HEK293 (cell line): ENCODE data around the gene STYK1.

Experiments
- CTCF ChIA-PET: fragments of 350-600 bp; formaldehyde crosslinking; extraction: SDS; loops from one replicate; lab custom pipeline; 2021; ENCODE audit warnings: antibody characterized with exemption; lab: Yijun Ruan, JAX
- POLR2A ChIA-PET: fragments of 300-600 bp; formaldehyde crosslinking; extraction: SDS; loops from one replicate; lab custom pipeline; 2020; ENCODE audit warnings: antibody characterized with exemption, inconsistent platforms; lab: Yijun Ruan, JAX
- H3K27ac ChIP-seq: fragments of 200-500 bp; sonication (Bioruptor generic); 2 replicates; pipeline ENCODE4 v1.5.1; 2014; ENCODE audit warnings: low read depth, low read length, control low read depth, inconsistent platforms; ENCODE audit errors: extremely low read depth
- H3K36me3 ChIP-seq, 2 experiments: fragments of 200-500 bp in 1 of 2; sonication (Bioruptor generic) in 1 of 2; 1 replicate in 1 of 2; 2 replicates in 1 of 2; pipeline ENCODE4 v1.5.1; 2014 to 2017; ENCODE audit warnings: inconsistent platforms in 2 of 2, low read length in 2 of 2; ENCODE audit not compliant: control insufficient read depth in 2 of 2, insufficient read depth in 1 of 2
- H3K4me1 ChIP-seq: fragments of 200-500 bp; sonication (Bioruptor generic); 2 replicates; pipeline ENCODE4 v1.5.1; 2014; ENCODE audit warnings: mild to moderate bottlenecking, low read length, inconsistent platforms; ENCODE audit not compliant: control insufficient read depth, insufficient read depth
- H3K4me3 ChIP-seq: 2 replicates; pipeline ENCODE4 v1.5.1; 2011; ENCODE audit warnings: low read depth, mild to moderate bottlenecking, control low read depth, low read length, moderate library complexity
- H3K9me3 ChIP-seq: fragments of 200-500 bp; sonication (Bioruptor generic); 2 replicates; pipeline ENCODE4 v1.5.1; 2014; ENCODE audit warnings: low read depth, low read length, inconsistent platforms; ENCODE audit not compliant: control insufficient read depth, insufficient read depth
- FEZF1 ChIP-seq: fragments of 450-650 bp; formaldehyde crosslinking; IDR thresholded peaks from 2 replicates; pipeline ENCODE4 v1.5.1; 2016; ENCODE audit warnings: missing biosample characterization, missing genetic modification characterization
- KLF16 ChIP-seq: fragments of 450-650 bp; formaldehyde crosslinking; IDR thresholded peaks from 2 replicates; pipeline ENCODE4 v1.5.1; 2017; ENCODE audit warnings: missing biosample characterization, missing genetic modification characterization
- KLF17 ChIP-seq: fragments of 450-650 bp; formaldehyde crosslinking; IDR thresholded peaks from 2 replicates; pipeline ENCODE4 v1.5.1; 2016; ENCODE audit warnings: missing biosample characterization, missing genetic modification characterization
- YY1 ChIP-seq: fragments of 450-650 bp; formaldehyde crosslinking; IDR thresholded peaks from 2 replicates; pipeline ENCODE4 v1.5.1; 2018; ENCODE audit warnings: missing biosample characterization, missing genetic modification characterization
- ZBTB17 ChIP-seq: fragments of 450-650 bp; formaldehyde crosslinking; IDR thresholded peaks from 2 replicates; pipeline ENCODE4 v1.5.1; 2016; ENCODE audit warnings: missing biosample characterization, missing genetic modification characterization
- ZEB2 ChIP-seq: fragments of 450-650 bp; formaldehyde crosslinking; IDR thresholded peaks from 2 replicates; pipeline ENCODE4 v1.5.1; 2016; ENCODE audit warnings: missing biosample characterization, missing genetic modification characterization
- ZIC2 ChIP-seq: fragments of 450-650 bp; formaldehyde crosslinking; IDR thresholded peaks from 2 replicates; pipeline ENCODE4 v1.5.1; 2016; ENCODE audit warnings: missing biosample characterization, missing genetic modification characterization
- ZNF10 ChIP-seq: fragments of 450-650 bp; formaldehyde crosslinking; IDR thresholded peaks from 2 replicates; pipeline ENCODE4 v1.5.1; 2017; ENCODE audit warnings: missing biosample characterization, missing genetic modification characterization
- ZNF146 ChIP-seq: fragments of 450-650 bp; formaldehyde crosslinking; IDR thresholded peaks from 2 replicates; pipeline ENCODE4 v1.5.1; 2016; ENCODE audit warnings: missing biosample characterization, missing genetic modification characterization
- ZNF169 ChIP-seq: fragments of 450-650 bp; formaldehyde crosslinking; IDR thresholded peaks from 2 replicates; pipeline ENCODE4 v1.5.1; 2016; ENCODE audit warnings: missing biosample characterization, missing genetic modification characterization
- ZNF19 ChIP-seq: fragments of 450-650 bp; formaldehyde crosslinking; IDR thresholded peaks from 2 replicates; pipeline ENCODE4; 2016; ENCODE audit warnings: missing biosample characterization, missing genetic modification characterization, low read depth
- ZNF202 ChIP-seq: fragments of 450-650 bp; formaldehyde crosslinking; IDR thresholded peaks from 2 replicates; pipeline ENCODE4 v1.5.1; 2016; ENCODE audit warnings: missing biosample characterization, missing genetic modification characterization, borderline replicate concordance
- ZNF366 ChIP-seq: fragments of 450-650 bp; formaldehyde crosslinking; conservative IDR thresholded peaks from 2 replicates; pipeline ENCODE4 v1.5.1; 2016; ENCODE audit warnings: missing biosample characterization, missing genetic modification characterization
- ZNF404 ChIP-seq: fragments of 450-650 bp; formaldehyde crosslinking; IDR thresholded peaks from 2 replicates; pipeline ENCODE4 v1.5.1; 2017; ENCODE audit warnings: missing biosample characterization, missing genetic modification characterization
- ZNF513 ChIP-seq: fragments of 450-650 bp; IDR thresholded peaks from 2 replicates; pipeline ENCODE4 v1.5.1; 2018; ENCODE audit warnings: missing biosample characterization, missing genetic modification characterization
- ZNF544 ChIP-seq: fragments of 450-650 bp; formaldehyde crosslinking; IDR thresholded peaks from 2 replicates; pipeline ENCODE4 v1.5.0; 2017; ENCODE audit warnings: missing biosample characterization, missing genetic modification characterization
- ZNF558 ChIP-seq: fragments of 450-650 bp; formaldehyde crosslinking; IDR thresholded peaks from 2 replicates; pipeline ENCODE4 v1.5.1; 2016; ENCODE audit warnings: missing biosample characterization, missing genetic modification characterization
- ZNF600 ChIP-seq: fragments of 450-650 bp; formaldehyde crosslinking; IDR thresholded peaks from 2 replicates; pipeline ENCODE4 v1.5.1; 2016; ENCODE audit warnings: missing biosample characterization, missing genetic modification characterization
- ZNF670 ChIP-seq: fragments of 450-650 bp; formaldehyde crosslinking; IDR thresholded peaks from 2 replicates; pipeline ENCODE4 v1.5.1; 2016; ENCODE audit warnings: missing biosample characterization, missing genetic modification characterization, low read depth
- ZNF837 ChIP-seq: fragments of 450-650 bp; formaldehyde crosslinking; IDR thresholded peaks from 2 replicates; pipeline ENCODE4 v1.5.1; 2016; ENCODE audit warnings: missing biosample characterization, missing genetic modification characterization
- TF ChIP-seq, protein P1 (sequence below): fragments of 450-650 bp; formaldehyde crosslinking; IDR thresholded peaks from 2 replicates; pipeline ENCODE4 v1.5.1; 2016; ENCODE audit warnings: missing biosample characterization, missing genetic modification characterization
- TF ChIP-seq, protein P2 (sequence below): fragments of 450-650 bp; formaldehyde crosslinking; optimal IDR thresholded peaks from 2 replicates; pipeline ENCODE3; 2016; ENCODE audit warnings: missing biosample characterization, mild to moderate bottlenecking, missing genetic modification characterization
- TF ChIP-seq, protein P3 (sequence below): fragments of 450-650 bp; formaldehyde crosslinking; IDR thresholded peaks from 2 replicates; pipeline ENCODE4 v1.5.1; 2016; ENCODE audit warnings: missing biosample characterization, missing genetic modification characterization, borderline replicate concordance

STYK1 gene

GRCh38 chr12:10669533-10669932 is 4.3 kb downstream of the STYK1 start:
- no peak for TF ChIP-seq ZNF600 (tag by site-specific recombination)
- TF ChIP-seq ZNF10 (tag by site-specific recombination), result no peak
- TF ChIP-seq ZNF837 (tag by site-specific recombination), result no peak
- TF ChIP-seq FEZF1, result no peak
- TF ChIP-seq, protein P1, sequence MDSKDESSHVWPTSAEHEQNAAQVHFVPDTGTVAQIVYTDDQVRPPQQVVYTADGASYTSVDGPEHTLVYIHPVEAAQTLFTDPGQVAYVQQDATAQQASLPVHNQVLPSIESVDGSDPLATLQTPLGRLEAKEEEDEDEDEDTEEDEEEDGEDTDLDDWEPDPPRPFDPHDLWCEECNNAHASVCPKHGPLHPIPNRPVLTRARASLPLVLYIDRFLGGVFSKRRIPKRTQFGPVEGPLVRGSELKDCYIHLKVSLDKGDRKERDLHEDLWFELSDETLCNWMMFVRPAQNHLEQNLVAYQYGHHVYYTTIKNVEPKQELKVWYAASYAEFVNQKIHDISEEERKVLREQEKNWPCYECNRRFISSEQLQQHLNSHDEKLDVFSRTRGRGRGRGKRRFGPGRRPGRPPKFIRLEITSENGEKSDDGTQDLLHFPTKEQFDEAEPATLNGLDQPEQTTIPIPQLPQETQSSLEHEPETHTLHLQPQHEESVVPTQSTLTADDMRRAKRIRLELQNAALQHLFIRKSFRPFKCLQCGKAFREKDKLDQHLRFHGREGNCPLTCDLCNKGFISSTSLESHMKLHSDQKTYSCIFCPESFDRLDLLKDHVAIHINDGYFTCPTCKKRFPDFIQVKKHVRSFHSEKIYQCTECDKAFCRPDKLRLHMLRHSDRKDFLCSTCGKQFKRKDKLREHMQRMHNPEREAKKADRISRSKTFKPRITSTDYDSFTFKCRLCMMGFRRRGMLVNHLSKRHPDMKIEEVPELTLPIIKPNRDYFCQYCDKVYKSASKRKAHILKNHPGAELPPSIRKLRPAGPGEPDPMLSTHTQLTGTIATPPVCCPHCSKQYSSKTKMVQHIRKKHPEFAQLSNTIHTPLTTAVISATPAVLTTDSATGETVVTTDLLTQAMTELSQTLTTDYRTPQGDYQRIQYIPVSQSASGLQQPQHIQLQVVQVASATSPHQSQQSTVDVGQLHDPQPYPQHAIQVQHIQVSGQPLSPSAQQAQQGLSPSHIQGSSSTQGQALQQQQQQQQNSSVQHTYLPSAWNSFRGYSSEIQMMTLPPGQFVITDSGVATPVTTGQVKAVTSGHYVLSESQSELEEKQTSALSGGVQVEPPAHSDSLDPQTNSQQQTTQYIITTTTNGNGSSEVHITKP (tag by site-specific recombination), result no peak
- no peak for TF ChIP-seq ZNF670 (tag by site-specific recombination)
- no peak for TF ChIP-seq ZIC2 (tag by site-specific recombination)
- TF ChIP-seq ZNF558 (tag by site-specific recombination), result no peak
- TF ChIP-seq, protein P2, sequence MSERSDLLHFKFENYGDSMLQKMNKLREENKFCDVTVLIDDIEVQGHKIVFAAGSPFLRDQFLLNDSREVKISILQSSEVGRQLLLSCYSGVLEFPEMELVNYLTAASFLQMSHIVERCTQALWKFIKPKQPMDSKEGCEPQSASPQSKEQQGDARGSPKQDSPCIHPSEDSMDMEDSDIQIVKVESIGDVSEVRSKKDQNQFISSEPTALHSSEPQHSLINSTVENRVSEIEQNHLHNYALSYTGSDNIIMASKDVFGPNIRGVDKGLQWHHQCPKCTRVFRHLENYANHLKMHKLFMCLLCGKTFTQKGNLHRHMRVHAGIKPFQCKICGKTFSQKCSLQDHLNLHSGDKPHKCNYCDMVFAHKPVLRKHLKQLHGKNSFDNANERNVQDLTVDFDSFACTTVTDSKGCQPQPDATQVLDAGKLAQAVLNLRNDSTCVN, result no peak
- TF ChIP-seq, protein P3, sequence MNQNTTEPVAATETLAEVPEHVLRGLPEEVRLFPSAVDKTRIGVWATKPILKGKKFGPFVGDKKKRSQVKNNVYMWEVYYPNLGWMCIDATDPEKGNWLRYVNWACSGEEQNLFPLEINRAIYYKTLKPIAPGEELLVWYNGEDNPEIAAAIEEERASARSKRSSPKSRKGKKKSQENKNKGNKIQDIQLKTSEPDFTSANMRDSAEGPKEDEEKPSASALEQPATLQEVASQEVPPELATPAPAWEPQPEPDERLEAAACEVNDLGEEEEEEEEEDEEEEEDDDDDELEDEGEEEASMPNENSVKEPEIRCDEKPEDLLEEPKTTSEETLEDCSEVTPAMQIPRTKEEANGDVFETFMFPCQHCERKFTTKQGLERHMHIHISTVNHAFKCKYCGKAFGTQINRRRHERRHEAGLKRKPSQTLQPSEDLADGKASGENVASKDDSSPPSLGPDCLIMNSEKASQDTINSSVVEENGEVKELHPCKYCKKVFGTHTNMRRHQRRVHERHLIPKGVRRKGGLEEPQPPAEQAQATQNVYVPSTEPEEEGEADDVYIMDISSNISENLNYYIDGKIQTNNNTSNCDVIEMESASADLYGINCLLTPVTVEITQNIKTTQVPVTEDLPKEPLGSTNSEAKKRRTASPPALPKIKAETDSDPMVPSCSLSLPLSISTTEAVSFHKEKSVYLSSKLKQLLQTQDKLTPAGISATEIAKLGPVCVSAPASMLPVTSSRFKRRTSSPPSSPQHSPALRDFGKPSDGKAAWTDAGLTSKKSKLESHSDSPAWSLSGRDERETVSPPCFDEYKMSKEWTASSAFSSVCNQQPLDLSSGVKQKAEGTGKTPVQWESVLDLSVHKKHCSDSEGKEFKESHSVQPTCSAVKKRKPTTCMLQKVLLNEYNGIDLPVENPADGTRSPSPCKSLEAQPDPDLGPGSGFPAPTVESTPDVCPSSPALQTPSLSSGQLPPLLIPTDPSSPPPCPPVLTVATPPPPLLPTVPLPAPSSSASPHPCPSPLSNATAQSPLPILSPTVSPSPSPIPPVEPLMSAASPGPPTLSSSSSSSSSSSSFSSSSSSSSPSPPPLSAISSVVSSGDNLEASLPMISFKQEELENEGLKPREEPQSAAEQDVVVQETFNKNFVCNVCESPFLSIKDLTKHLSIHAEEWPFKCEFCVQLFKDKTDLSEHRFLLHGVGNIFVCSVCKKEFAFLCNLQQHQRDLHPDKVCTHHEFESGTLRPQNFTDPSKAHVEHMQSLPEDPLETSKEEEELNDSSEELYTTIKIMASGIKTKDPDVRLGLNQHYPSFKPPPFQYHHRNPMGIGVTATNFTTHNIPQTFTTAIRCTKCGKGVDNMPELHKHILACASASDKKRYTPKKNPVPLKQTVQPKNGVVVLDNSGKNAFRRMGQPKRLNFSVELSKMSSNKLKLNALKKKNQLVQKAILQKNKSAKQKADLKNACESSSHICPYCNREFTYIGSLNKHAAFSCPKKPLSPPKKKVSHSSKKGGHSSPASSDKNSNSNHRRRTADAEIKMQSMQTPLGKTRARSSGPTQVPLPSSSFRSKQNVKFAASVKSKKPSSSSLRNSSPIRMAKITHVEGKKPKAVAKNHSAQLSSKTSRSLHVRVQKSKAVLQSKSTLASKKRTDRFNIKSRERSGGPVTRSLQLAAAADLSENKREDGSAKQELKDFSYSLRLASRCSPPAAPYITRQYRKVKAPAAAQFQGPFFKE (tag by site-specific recombination), result no peak
- no peak for TF ChIP-seq ZBTB17
- TF ChIP-seq ZNF544 (tag by site-specific recombination), result no peak
- no peak for TF ChIP-seq ZEB2
- no peaks in the 10 kb centered on the region for H3K36me3 ChIP-seq
- H3K4me3 ChIP-seq, result no peak overlapping the region
- ChIA-PET CTCF (interaction anchor here (0.5 to 1.0 kb wide), 2 partner anchors 18 to 686 kb away, joined by 3 read pairs; no protein-coding TSS in a partner anchor), POLR2A (no interaction called here)
- H3K9me3 ChIP-seq, result no peaks in the 10 kb centered on the region
- no peaks in the 10 kb centered on the region for H3K4me1 ChIP-seq
- no peak overlapping the region for H3K27ac ChIP-seq

GRCh38 chr12:10668526-10668925 is 5.3 kb downstream of the STYK1 start:
- no peaks in the 10 kb centered on the region for H3K9me3 ChIP-seq
- TF ChIP-seq ZNF404 (tag by site-specific recombination), result no peak
- TF ChIP-seq ZNF169 (tag by site-specific recombination), result no peak
- no peak for TF ChIP-seq ZNF513 (tag by site-specific recombination)
- no peak for TF ChIP-seq ZNF19 (tag by site-specific recombination)
- no peak for TF ChIP-seq KLF17
- TF ChIP-seq KLF16, result no peak
- no peak for TF ChIP-seq ZNF366 (tag by site-specific recombination)
- TF ChIP-seq ZNF146, result no peak
- no peak for TF ChIP-seq ZNF10 (tag by site-specific recombination)
- TF ChIP-seq ZNF202, result no peak
- no peak for TF ChIP-seq YY1 (tag by site-specific recombination)
- no peaks in the 10 kb centered on the region for H3K4me1 ChIP-seq
- no peak overlapping the region for H3K27ac ChIP-seq
- H3K4me3 ChIP-seq, result no peak overlapping the region
- POLR2A ChIA-PET, result no interaction called here
- CTCF ChIA-PET, result interaction anchor here (1.7 kb wide), 1 partner anchor 14 kb away, joined by 3 read pairs; no protein-coding TSS in a partner anchor
- no peaks in the 10 kb centered on the region for H3K36me3 ChIP-seq
